HG02973 (cell line): ENCODE data around the gene TMEM100.

ENCODE experiments used
- ATAC-seq: cut with Tn5 transposase; IDR thresholded peaks from one replicate; pipeline ENCODE4 v1.9.1; 2021; ENCODE audit warnings: moderate library complexity; ENCODE audit not compliant: unreplicated experiment

TMEM100 gene

GRCh38 chr17:55720919-55721836 is 1.5 kb downstream of the TMEM100 start:
- no peak for ATAC-seq

- ATAC-seq, result no peak
Measured at GRCh38 chr17:55717898-55718735, 4.5 kb downstream of the TMEM100 start.

DNA sequence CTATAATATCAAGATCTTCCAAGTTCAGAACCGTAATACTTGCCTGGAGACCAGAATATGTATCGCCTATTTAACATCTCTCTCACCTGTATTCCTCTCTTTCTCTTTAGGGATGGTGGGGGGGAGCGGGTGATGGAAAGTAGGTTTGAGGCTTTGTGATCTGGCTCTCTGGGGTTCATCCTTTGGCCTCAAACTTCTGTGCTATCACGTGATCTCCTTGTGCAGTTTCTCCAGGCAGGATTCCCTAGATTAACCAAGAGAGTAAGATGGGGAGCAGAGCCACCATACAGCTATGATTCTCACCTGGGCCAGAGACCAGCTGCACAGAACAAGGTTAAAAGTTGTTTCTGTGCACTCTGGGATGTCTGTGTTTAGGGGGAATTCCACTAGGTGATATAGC is 5.2 kb downstream of the TMEM100 start:
- ATAC-seq, result no peak

- ATAC-seq, result no peak
Measured at GRCh38 chr17:55710829-55711496, 11.7 kb downstream of the TMEM100 start.

GRCh38 chr17:55710410-55710809 is 12.3 kb downstream of the TMEM100 start:
- ATAC-seq, result no peak

- ATAC-seq, result no peak
Measured at GRCh38 chr17:55709984-55710383, 12.7 kb downstream of the TMEM100 start.

GRCh38 chr17:55709440-55709839 is 13.2 kb downstream of the TMEM100 start:
- no peak for ATAC-seq

DNA sequence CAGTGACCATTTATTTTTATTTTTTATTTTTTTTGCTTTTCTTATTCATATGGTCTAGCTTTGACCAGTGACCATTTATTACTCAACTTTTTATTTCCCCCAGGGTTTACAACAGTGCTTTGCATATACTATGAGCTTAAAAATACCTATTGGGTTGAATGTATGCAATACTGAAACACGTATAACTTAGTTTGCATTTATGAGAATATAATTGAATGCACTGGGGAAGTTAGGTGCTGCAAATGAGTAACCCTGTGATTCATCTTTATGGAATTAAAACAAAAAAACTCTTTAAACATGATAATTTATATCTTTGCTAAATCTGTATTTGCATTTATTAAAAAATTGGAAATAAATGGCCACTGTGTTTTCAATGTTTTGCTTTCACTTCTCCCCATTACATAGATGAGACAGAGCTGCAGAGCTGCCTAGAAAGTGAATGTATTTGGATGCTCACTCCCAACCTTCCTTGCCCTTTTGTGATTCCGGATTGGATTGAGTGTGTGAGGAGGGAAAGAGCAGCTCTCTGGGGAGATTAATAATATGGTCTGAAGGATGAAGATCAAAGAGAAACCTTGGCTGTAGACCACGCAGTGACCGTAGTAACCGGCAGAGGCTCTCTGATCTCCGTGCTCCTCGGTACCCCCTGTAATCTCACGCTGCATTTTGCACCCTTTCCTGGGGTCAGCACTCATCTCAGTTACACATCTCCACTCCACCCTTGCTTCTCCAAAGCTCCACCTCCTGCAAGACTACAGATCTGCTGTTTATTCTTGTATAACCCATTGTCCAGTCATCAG is 14.3 kb downstream of the TMEM100 start:
- ATAC-seq, result no peak

DNA sequence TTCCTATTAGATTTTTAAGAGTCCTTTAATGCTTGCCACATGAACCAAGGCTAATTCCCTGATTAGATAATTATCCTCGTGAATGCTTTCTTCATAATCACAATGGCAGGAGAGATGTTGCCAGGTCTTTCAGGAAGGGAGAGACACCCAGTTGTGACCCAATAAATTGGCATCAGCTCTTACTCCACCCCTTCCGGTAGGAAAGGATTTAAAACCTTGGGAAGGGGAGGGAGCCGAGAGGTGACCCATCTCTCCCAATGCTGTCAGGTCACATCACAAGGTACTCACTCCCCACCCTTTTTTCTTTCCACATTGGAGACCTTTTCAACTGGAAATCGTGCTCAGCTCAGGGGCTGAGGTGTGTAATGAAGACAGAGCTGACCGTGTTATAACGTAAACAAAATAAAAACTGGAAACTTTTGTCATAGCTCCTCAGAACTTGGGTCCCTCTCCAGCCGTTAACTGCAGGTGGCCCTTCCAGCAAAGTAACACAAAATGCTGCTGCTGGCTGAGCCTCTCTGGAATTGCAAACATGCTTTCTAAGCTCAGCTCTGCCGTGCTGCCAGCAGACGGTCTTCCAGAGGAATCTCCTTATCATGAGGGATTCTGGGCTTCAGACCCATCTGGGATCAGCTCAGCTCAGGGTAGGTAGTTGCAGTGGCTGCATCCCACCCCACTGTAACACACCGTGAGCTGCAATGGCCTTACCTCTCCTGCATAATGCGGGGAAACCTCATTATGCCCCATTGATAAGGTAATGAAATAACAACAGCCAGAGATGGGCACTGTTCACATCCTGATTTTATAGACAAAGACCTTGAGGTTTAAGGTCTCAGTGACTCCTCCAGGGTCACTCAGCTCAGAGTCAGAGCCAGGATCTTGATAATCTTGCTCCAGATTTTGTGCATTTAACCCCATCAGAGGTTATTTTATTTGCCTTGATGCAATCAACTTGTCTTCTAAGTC is 15.6 kb downstream of the TMEM100 start:
- ATAC-seq, result no peak

- ATAC-seq, result peak; percentile 80
Measured at GRCh38 chr17:55705847-55706246, 16.8 kb downstream of the TMEM100 start.

DNA sequence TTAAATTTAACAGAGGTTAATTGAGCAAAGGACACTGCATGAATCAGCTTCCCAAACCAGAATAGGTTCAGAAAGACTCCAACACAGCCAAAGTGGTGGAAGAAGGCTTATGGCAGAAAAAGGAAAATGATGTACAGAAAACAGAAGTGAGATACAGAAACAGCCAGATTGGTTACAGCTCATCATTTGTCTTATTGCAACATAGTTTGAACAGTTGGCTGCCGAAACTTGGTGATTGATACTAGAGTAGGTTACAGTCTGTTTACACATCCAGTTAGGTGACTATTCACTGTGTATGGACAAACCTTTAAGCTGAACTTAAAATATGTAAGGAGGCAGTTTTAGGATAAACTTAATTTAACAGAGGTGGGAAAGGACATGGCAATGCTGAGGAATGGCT is 18.3 kb downstream of the TMEM100 start:
- ATAC-seq, result no peak

GRCh38 chr17:55702150-55702549 is 20.5 kb downstream of the TMEM100 start:
- ATAC-seq, result no peak

GRCh38 chr17:55699181-55699860 is 23.3 kb downstream of the TMEM100 start:
- ATAC-seq, result no peak

- ATAC-seq, result no peak
Measured at GRCh38 chr17:55694286-55694910, 28.3 kb downstream of the TMEM100 start.

DNA sequence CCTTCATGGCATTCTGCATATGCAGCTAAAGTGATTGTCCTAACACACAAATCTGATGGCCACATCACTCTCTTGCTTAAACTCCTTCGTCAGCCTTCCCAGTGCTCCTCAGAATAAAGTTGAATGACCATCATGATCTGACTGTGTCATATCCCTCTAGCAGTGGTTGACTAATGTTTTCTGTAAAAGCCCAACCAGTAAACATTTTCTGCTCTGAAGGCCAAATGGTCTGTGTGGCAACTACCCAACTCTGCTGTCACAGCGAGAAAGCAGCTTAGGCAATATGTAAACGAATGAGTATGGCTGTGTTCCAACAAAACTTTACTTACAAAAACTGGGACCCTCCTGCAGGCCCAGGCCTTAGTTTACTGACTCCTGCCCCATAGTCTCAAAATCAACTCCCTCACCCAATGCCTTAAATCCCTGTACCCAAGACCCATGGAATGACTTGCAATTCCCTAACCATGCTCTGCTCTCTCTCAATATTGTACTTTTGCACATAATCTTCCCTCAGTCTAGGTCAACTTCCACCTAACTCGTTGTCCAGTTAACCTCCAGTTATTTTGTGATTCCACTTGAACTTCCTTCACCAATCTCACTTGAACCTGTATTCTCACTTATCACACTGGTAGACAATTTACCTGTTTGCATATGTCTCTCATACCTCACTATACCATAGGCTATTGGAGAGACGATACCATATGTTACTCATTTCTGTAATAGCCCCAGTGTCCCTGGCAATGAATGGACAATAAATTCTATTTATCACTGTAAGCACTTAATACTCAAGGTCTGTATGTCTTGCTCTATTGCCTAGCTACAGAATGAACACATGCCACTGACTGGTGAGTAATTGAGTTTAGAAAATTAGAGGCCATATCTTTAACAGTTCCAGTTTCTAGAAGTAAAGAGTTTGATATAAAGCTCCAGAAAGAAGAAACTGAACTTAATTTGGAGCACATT is 29.1 kb downstream of the TMEM100 start:
- ATAC-seq, result no peak

- ATAC-seq, result no peak
Measured at GRCh38 chr17:55692276-55692675, 30.4 kb downstream of the TMEM100 start.

- no peak for ATAC-seq
Measured at GRCh38 chr17:55691666-55692065, 31.0 kb downstream of the TMEM100 start.
